ENCODE measurements around the gene AMFR. TPM values are rescaled to one million over a fixed set of nuclear protein-coding genes. Genes with fewer than 3 reads are reported as not detected.

The AMFR gene
- total and polyA plus RNA-seq, 2 of the 8 experiments (the other 6 are each of a cell fraction or from before 2014, with no cell fraction given), result 18.6 to 21.7 TPM

GRCh38 chr16:56356276-56357240 is 68.8 kb downstream of the AMFR start (continued):
- TF ChIP-seq CHD7 (IDR thresholded peaks at IDR 0.05; ENCODE audit: insufficient replicate concordance, low read length), result no peak
- no peak for TF ChIP-seq MAFK (IDR thresholded peaks at IDR 0.05; ENCODE audit: low read depth, low read length)
- no peak for TF ChIP-seq CHD2 (IDR thresholded peaks at IDR 0.05; ENCODE audit: low read length)
- no peak; the same call in 1 of the 2 replicates for TF ChIP-seq E2F6 (IDR thresholded peaks at IDR 0.05)
- no peak for TF ChIP-seq JUN (IDR thresholded peaks at IDR 0.05; ENCODE audit: low read depth, low read length)
- no peak for TF ChIP-seq HDAC2 (IDR thresholded peaks at IDR 0.05; ENCODE audit: borderline replicate concordance in 1 of 2, low read depth in 2 of 2, low read length in 2 of 2)
- no peak for TF ChIP-seq USF2 (IDR thresholded peaks at IDR 0.05; ENCODE audit: low read length)
